SU-DHL-6 (cell line): ENCODE results near the gene HES7.

ENCODE experiments used
- H2AFZ ChIP-seq: fragments of 200-600 bp; sonication (generic); 2 replicates; pipeline ENCODE4 v1.6.1; 2014; ENCODE audit warnings: low read depth, mild to moderate bottlenecking, moderate library complexity, mixed read lengths, antibody characterized with exemption, low read length; ENCODE audit not compliant: severe bottlenecking
- H3F3A ChIP-seq: fragments of 200-600 bp; shearing (Covaris generic); 2 replicates; pipeline ENCODE4 v1.6.0; 2016; ENCODE audit warnings: antibody characterized with exemption, mild to moderate bottlenecking; ENCODE audit not compliant: insufficient read depth
- H3K27ac ChIP-seq: fragments of 200-600 bp; sonication (generic); 2 replicates; pipeline ENCODE4 v1.5.1; 2016; ENCODE audit warnings: low read depth, mild to moderate bottlenecking, low read length, moderate library complexity, mixed read lengths
- H3K27me3 ChIP-seq: fragments of 200-600 bp; sonication (generic), shearing (Covaris generic); 2 replicates; pipeline ENCODE4 v1.6.0; 2014; ENCODE audit warnings: mild to moderate bottlenecking, low read length
- H3K36me3 ChIP-seq: fragments of 200-600 bp; sonication (generic); 2 replicates; pipeline ENCODE4 v1.6.1; 2014; ENCODE audit warnings: mild to moderate bottlenecking, low read length, mixed read lengths
- H3K4me2 ChIP-seq: fragments of 300-600, 200-600 bp; shearing (Covaris generic), sonication (generic); 2 replicates; pipeline ENCODE4 v1.6.0; 2014; ENCODE audit warnings: low read length, low read depth, mild to moderate bottlenecking; ENCODE audit not compliant: poor library complexity, severe bottlenecking
- H3K4me3 ChIP-seq: fragments of 200-600 bp; sonication (generic); 2 replicates; pipeline ENCODE4 v1.5.1; 2014; ENCODE audit warnings: antibody characterized with exemption, low read length, mild to moderate bottlenecking, mixed read lengths; ENCODE audit not compliant: insufficient read depth, poor library complexity, severe bottlenecking
- H3K79me2 ChIP-seq: fragments of 200-600 bp; sonication (generic); 2 replicates; pipeline ENCODE4 v1.6.1; 2014; ENCODE audit warnings: mild to moderate bottlenecking, low read length, moderate library complexity; ENCODE audit not compliant: insufficient read depth
- H3K9ac ChIP-seq: fragments of 200-600 bp; sonication (generic); 2 replicates; pipeline ENCODE4 v1.7.0; 2014; ENCODE audit warnings: mild to moderate bottlenecking, low read length
- H3K9me2 ChIP-seq: fragments of 200-600 bp; sonication (generic); replicated peaks from 2 replicates; pipeline ENCODE4 v1.6.1; 2014; ENCODE audit warnings: low read length; ENCODE audit not compliant: insufficient read depth
- H3K9me3 ChIP-seq: fragments of 200-600 bp; sonication (generic); 2 replicates; pipeline ENCODE4 v1.6.1; 2014; ENCODE audit warnings: low read length, mixed read lengths; ENCODE audit not compliant: insufficient read depth
- H4K20me1 ChIP-seq: fragments of 200-600 bp; sonication (generic); 2 replicates; pipeline ENCODE4 v1.6.1; 2014; ENCODE audit warnings: low read depth, mild to moderate bottlenecking, antibody characterized with exemption, low read length, moderate library complexity, mixed read lengths
- EZH2phosphoT487 ChIP-seq: fragments of 200-600 bp; sonication (generic), shearing (Covaris generic); conservative IDR thresholded peaks from 2 replicates; pipeline ENCODE4 v1.6.1; 2018; ENCODE audit warnings: mild to moderate bottlenecking, antibody characterized with exemption, low read length, moderate library complexity, mixed read lengths
- TF ChIP-seq, protein P1 (sequence below): fragments of 200-600 bp; sonication (generic); IDR thresholded peaks from one replicate; pipeline ENCODE4 v1.5.1; 2017; ENCODE audit warnings: antibody characterized with exemption, mild to moderate bottlenecking, low read length, moderate library complexity; ENCODE audit not compliant: insufficient read depth, poor library complexity, severe bottlenecking

HES7 gene

DNA sequence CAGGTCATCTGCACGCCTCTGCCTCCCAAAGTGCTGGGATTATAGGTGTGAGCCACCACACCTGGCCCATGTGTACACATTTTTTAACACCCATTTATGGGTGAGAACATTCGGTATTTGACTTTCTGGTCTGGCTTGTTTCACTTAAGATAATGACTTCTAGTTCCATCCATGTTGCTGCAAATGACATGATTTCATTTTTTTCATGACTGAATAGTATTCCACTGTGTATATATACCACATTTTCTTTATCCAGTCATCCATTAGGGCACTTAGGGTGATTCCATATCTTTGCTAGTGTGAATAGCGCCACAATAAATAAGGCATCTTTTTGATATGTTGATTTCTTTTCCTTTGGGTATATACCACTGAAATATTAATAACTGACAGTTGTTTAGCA is 42.0 kb downstream of the HES7 start:
- Histone ChIP-seq H3K79me2 (no peaks in the 10 kb centered on the region), H3K27me3 (no peaks in the 10 kb centered on the region), H3K9ac (no peak overlapping the region), H3K4me3 (no peak overlapping the region), H3K9me3 (no peaks in the 10 kb centered on the region), H3K27ac (no peak overlapping the region), H3K9me2 (no peaks in the 10 kb centered on the region), H2AFZ (no peak overlapping the region), H3F3A (no peaks in the 10 kb centered on the region), H4K20me1 (no peaks in the 10 kb centered on the region), H3K36me3 (no peaks in the 10 kb centered on the region), H3K4me2 (no peak overlapping the region)
- TF ChIP-seq, protein P1, sequence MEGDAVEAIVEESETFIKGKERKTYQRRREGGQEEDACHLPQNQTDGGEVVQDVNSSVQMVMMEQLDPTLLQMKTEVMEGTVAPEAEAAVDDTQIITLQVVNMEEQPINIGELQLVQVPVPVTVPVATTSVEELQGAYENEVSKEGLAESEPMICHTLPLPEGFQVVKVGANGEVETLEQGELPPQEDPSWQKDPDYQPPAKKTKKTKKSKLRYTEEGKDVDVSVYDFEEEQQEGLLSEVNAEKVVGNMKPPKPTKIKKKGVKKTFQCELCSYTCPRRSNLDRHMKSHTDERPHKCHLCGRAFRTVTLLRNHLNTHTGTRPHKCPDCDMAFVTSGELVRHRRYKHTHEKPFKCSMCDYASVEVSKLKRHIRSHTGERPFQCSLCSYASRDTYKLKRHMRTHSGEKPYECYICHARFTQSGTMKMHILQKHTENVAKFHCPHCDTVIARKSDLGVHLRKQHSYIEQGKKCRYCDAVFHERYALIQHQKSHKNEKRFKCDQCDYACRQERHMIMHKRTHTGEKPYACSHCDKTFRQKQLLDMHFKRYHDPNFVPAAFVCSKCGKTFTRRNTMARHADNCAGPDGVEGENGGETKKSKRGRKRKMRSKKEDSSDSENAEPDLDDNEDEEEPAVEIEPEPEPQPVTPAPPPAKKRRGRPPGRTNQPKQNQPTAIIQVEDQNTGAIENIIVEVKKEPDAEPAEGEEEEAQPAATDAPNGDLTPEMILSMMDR = no peak
- TF ChIP-seq EZH2phosphoT487 = no peak

DNA sequence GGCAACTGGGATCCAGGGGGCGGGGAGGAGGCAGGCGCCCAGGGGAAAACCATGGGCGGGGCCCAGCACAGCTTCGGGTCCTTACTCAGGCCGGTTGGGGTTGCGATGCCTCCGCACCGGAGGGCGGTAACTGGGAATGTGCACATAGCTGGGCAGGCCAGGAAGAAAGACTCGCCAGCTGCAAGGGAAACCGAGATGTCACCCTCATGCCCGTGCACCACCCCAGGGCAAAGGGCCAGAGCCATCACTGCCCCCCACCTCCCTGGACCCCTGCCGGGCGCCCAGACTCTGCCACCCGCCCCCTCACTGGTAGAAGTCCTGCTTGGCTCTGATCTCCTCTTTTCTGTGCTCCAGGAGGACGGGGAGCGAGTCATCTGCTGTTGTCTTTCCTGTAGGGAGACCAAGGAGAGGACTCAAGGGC is 43.1 kb downstream of the HES7 start:
- Histone ChIP-seq H3K9ac (no peak overlapping the region), H4K20me1 (no peaks in the 10 kb centered on the region), H3K4me3 (no peak overlapping the region), H3K27me3 (no peaks in the 10 kb centered on the region), H3K4me2 (no peak overlapping the region), H3K36me3 (no peaks in the 10 kb centered on the region), H2AFZ (no peak overlapping the region), H3K27ac (no peak overlapping the region), H3F3A (no peaks in the 10 kb centered on the region), H3K79me2 (no peaks in the 10 kb centered on the region), H3K9me2 (no peaks in the 10 kb centered on the region), H3K9me3 (no peaks in the 10 kb centered on the region)
- TF ChIP-seq EZH2phosphoT487 = no peak
- TF ChIP-seq, protein P1 = no peak

DNA sequence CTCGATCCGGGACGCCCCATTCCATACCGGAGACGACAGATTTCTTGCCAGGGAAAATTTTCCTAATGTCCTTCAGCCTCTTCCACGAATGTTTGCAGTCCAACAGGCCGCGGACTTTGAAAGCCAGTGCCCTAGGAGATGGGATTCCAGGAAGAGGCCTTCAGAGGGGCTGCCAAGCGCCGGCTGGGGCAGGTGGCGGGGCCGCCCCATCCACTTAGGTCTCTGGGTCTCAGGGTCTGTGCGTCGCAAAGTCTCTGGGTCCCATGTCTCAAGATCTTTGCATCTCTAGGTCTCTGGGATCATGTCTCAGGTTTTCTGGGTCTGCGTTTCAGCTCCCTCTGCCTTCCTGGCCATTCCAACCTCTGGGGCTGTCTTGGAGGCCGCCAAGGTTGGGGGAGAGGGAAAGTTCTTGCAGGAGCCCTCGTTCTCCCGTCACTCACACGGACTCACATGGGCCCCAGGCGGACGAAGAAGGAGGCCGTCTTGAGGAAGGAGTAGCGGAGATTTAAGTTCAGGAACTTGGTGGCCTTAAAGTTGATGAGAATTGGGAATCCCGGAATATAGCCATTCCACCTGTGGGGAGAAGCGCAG is 43.6 kb downstream of the HES7 start:
- Histone ChIP-seq H3K4me3 (peak overlapping the region; percentile 51), H3K9me3 (no peaks in the 10 kb centered on the region), H4K20me1 (no peaks in the 10 kb centered on the region), H3K4me2 (peak overlapping the region; percentile 61), H3K27me3 (no peaks in the 10 kb centered on the region), H3K36me3 (no peaks in the 10 kb centered on the region), H3K27ac (no peak overlapping the region), H3F3A (no peaks in the 10 kb centered on the region), H3K9ac (peak overlapping the region; percentile 65), H3K79me2 (no peaks in the 10 kb centered on the region), H3K9me2 (no peaks in the 10 kb centered on the region), H2AFZ (peak overlapping the region; percentile 94)
- TF ChIP-seq EZH2phosphoT487 = no peak
- TF ChIP-seq, protein P1 = no peak
